RWPE1 (cell line): ENCODE results near the gene MAGED1.
A peak's percentile ranks its signal among the peaks of the same experiment; 100 is the strongest.
"Not testable (repeated sequence)": the region's sequence is repeated elsewhere in the genome, so short reads cannot be mapped to it uniquely, and the experiment has no call there.

Source experiments
- CTCF ChIA-PET: fragments of 350-600 bp; sonication (Branson Sonifier 250); formaldehyde crosslinking; extraction: SDS; loops from one replicate; lab custom pipeline; 2021; lab: Yijun Ruan, JAX
- POLR2A ChIA-PET: fragments of 400-600 bp; formaldehyde crosslinking; extraction: SDS; loops from one replicate; lab custom pipeline; 2020; ENCODE audit warnings: antibody characterized with exemption; ENCODE audit not compliant: low non-redundant PET; lab: Yijun Ruan, JAX
- DNase-seq: peaks from one replicate; pipeline ENCODE4 v3.0.0; 2012; ENCODE audit warnings: low spot score
- H3K27ac ChIP-seq: fragments of 450-650 bp; 2 replicates; pipeline ENCODE4 v1.5.1; 2017
- CTCF ChIP-seq: fragments of 450-650 bp; conservative IDR thresholded peaks from 2 replicates; pipeline ENCODE4 v1.5.1; 2017; ENCODE audit warnings: low read depth, mild to moderate bottlenecking

The MAGED1 gene

DNA sequence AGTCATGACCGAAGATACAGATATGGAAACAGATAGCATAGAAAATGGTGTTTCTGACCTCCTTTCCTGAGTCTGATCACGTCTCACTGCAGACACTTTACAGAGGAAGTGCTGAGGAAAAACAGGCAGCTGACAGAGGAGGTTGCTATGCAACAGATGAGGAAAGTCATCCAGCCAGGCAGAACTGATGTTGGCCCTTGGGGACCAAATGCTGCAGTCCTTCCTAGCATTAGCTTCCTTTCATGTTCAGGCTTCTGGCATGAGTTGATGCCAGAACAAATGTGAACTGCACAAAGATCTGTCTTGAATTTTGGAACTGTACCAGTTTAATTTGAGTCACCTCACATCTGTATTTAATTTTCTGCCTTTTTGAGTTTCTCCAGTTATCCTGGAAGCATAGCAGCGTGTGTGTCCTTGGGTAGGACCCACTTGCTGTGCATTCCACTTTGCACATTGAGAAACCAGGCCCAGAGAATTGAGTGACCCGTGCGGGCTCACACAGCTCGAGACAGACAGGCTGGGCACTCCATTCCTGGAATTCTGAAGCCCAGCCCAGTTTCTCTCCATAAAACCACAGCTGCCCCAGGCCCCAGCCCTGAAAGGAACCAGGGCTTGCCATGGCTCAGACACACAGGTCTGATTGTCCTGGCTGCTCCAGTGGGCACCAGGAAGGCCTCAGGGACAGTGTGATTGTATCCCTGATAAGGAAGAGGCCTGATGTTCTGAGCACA, 1.4 kb upstream of the MAGED1 start:
- TF ChIP-seq CTCF, result no peak
- DNase-seq, result no peak
- ChIA-PET CTCF (no interaction called here), POLR2A (no interaction called here)
- peak overlapping the region; percentile 73 for H3K27ac ChIP-seq

DNA sequence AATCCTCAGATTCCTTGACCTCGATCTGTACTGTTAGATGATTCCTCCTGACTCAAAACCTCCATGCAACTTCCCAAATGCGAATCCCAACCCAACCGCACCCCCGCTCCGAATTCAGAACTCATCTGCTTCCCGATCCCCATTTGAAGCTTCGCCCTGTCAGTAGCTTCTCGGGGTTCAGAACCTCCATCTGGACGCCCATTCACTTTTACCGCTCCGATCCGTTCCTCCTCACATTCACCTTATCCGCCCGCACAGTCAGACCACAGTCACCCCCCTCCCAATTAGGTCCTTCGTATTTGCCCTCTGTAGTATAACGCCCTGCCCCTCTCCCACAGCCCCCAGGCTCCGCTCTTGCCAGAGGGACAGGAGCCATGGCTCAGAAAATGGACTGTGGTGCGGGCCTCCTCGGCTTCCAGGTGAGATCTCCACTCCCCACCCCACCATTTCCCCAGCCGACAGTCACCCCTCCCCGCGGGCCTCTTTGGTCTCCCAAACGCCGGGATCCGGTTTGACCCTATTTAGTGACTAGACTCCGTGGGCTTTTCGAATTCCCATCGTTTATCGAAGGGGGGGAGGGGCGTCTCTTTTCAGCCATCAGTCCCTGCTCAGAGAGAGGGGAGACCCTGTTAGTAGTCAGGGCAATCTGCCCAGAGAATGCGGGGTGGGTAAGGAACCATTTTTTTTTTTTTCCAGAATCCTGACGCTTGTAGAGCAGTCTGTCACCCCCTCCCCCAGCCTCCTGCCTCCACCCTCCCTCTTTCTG, 691 bp downstream of the MAGED1 start:
- no peak for TF ChIP-seq CTCF
- peak overlapping the region; percentile 73 for H3K27ac ChIP-seq
- ChIA-PET CTCF (no interaction called here), POLR2A (no interaction called here)
- peak; percentile 2 for DNase-seq

DNA sequence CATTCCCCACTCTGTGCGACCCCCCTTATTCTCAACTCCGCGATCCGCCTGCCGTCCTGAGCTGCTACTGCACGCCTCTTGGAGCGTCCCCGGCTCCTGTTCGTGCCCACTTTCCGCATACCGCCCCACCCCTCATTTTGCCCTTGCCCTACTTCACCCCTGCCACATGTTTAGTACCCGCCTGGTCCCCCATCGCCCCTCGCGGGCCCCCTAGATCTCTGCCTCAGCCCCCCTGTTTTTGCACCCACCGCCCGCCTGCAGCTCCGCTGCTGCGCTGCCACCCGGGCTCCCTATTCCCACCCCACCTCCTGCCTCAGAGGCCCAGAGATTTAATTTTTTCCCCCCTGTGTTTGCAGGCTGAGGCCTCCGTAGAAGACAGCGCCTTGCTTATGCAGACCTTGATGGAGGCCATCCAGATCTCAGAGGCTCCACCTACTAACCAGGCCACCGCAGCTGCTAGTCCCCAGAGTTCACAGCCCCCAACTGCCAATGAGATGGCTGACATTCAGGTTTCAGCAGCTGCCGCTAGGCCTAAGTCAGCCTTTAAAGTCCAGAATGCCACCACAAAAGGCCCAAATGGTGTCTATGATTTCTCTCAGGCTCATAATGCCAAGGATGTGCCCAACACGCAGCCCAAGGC, 1.4 kb downstream of the MAGED1 start:
- no peak for DNase-seq
- no peak for TF ChIP-seq CTCF
- CTCF ChIA-PET, result no interaction called here
- peak overlapping the region; percentile 12; the same call in 1 of the 2 replicates for H3K27ac ChIP-seq
- POLR2A ChIA-PET, result no interaction called here

DNA sequence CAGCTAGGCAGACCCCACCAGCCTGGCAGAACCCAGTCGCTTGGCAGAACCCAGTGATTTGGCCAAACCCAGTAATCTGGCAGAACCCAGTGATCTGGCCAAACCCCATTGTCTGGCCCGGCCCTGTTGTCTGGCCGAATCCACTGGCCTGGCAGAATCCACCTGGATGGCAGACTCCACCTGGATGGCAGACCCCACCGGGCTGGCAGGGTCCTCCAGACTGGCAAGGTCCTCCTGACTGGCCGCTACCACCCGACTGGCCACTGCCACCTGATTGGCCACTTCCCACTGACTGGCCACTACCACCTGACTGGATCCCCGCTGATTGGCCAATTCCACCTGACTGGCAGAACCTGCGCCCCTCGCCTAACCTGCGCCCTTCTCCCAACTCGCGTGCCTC, 3.2 kb downstream of the MAGED1 start:
- POLR2A ChIA-PET, result no interaction called here
- no peak for DNase-seq
- no peak overlapping the region for H3K27ac ChIP-seq
- no peak for TF ChIP-seq CTCF
- CTCF ChIA-PET, result no interaction called here

DNA sequence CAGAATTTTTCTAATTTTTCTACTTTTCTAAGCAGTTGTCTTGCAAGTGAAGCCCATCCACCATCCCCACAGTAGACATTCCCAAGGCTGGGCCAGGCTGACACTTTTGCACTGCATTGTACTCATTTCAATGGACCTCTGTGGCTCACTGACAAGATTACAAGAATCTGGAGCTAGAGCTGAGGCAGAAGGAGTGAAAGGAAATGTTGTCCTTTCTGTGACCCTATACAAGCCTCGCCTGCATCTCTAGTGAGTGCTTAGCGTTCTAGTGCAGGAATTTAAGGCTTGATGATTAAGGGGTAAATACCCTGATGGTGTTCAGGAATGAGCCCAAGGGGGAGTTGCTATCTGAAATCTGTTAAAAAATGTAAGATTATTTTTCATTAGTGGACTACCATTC, 6.3 kb downstream of the MAGED1 start:
- ChIA-PET POLR2A (no interaction called here), CTCF (no interaction called here)
- TF ChIP-seq CTCF, result no peak
- no peak overlapping the region for H3K27ac ChIP-seq
- no peak for DNase-seq

GRCh38 chrX:51902510-51903050, 9.2 kb downstream of the MAGED1 start:
- no peak for DNase-seq
- ChIA-PET POLR2A (no interaction called here), CTCF (no interaction called here)

DNA sequence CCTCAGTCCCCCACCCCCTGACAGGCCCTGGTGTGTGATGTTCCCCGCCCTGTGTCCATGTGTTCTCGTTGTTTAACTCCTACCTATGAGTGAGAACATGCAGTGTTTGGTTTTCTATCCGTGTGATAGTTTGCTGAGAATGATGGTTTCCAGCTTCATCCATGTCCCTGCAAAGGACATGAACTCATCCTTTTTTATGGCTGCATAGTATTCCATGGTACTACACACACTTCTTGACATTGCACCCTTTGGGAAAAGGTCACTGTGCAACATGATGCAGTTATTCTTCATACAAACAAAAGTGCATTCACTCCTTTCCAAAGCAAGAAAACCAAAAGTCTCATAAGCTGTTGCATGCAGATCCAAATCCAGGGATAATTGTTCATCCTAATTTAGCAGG, 11.7 kb downstream of the MAGED1 start:
- POLR2A ChIA-PET, DNase-seq, H3K27ac ChIP-seq, CTCF ChIA-PET: not testable (repeated sequence)

More at GRCh38 chrX:51902510-51903050, 9.2 kb downstream of the MAGED1 start:
- no peak overlapping the region for H3K27ac ChIP-seq
- TF ChIP-seq CTCF, result no peak
